Measurements from ENCODE around the gene HLX.

HLX gene

DNA sequence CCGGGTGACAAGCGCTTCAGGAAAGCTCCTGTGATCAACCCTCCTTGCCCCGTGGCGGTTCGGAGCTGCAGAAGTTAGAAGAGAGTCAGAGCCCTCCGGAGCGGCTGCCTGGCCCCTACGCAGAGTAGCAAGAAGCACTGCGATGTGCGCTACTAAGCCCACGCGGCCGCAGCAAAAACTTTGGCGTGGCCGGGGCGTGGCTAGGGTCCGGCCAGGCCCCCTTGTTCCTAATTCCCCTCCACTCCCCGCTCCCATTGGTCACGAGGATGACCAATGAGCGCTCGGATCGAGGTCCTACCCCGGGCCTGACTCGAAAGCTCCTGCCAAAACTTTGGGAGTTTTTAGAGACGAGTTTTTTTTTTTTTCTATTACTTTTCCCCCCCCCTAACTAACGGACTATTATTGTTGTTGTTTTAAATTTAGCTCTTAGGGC lies at the start of gene HLX:
TSS of gene HLX (plus strand) at position 368 of the 433 bp plus-strand sequence. CDS start 415 bp downstream, outside the sequence.
- Mint-ChIP-seq H3K36me3 (ENCODE audit: low read depth) (no peaks in the 10 kb centered on the region), H3K4me3 (peak within 1 kb of the TSS; percentile 78), H3K4me1 (peaks cover 34% of the 10 kb centered on the region), H3K27ac (peak within 1 kb of the TSS; percentile 39), H3K9me3 (no peaks in the 10 kb centered on the region), H3K27me3 (peaks cover 76% of the 10 kb centered on the region)
- DNase-seq: peak; percentile 44
- peak; percentile 53 for ATAC-seq

GRCh38 chr1:220833436-220833835 lies 45.8 kb upstream of the HLX start:
- no peak overlapping the region for H3K27ac Mint-ChIP-seq
- H3K4me3 Mint-ChIP-seq: no peak overlapping the region
- no peak for ATAC-seq
- peaks cover 13% of the 10 kb centered on the region for H3K27me3 Mint-ChIP-seq
- H3K9me3 Mint-ChIP-seq: no peaks in the 10 kb centered on the region
- no peaks in the 10 kb centered on the region for H3K36me3 Mint-ChIP-seq (ENCODE audit: low read depth)
- H3K4me1 Mint-ChIP-seq: no peaks in the 10 kb centered on the region
- no peak for DNase-seq

- Mint-ChIP-seq H3K27me3 (peaks cover 7% of the 10 kb centered on the region), H3K4me1 (no peaks in the 10 kb centered on the region), H3K4me3 (no peak overlapping the region), H3K27ac (no peak overlapping the region), H3K9me3 (no peaks in the 10 kb centered on the region), H3K36me3 (ENCODE audit: low read depth) (no peaks in the 10 kb centered on the region)
- no peak for DNase-seq
- no peak for ATAC-seq
These were observed 44.9 kb upstream of the HLX start for GRCh38 chr1:220834155-220834870.

DNA sequence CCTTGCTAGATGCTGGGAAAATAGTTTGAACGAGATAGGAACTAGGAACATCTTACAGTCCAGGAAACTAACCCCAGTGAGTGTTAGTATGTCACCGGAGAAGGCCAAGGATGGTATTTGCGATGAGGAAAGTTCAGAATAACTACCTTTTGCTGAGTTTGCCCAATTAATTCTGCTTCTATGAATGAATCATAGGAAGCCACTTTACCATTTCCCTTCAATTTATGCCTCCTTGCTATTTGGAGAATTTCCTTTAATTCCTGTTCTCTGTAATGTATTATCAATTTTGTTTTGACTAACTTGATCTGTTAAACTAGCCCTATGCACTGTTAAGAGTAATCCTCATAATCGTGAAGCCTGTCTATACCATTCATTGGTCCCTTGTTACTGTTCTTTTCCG lies 40.7 kb upstream of the HLX start:
- Mint-ChIP-seq H3K9me3 (no peaks in the 10 kb centered on the region), H3K27me3 (peaks cover 9% of the 10 kb centered on the region), H3K36me3 (ENCODE audit: low read depth) (no peaks in the 10 kb centered on the region), H3K4me1 (no peaks in the 10 kb centered on the region), H3K27ac (no peak overlapping the region), H3K4me3 (no peak overlapping the region)
- no peak for ATAC-seq
- DNase-seq: no peak

GRCh38 chr1:220839474-220839873 lies 39.8 kb upstream of the HLX start:
- no peaks in the 10 kb centered on the region for H3K9me3 Mint-ChIP-seq
- no peaks in the 10 kb centered on the region for H3K36me3 Mint-ChIP-seq (ENCODE audit: low read depth)
- H3K27me3 Mint-ChIP-seq: peaks cover 6% of the 10 kb centered on the region
- ATAC-seq: no peak
- no peak for DNase-seq
- no peaks in the 10 kb centered on the region for H3K4me1 Mint-ChIP-seq
- no peak overlapping the region for H3K27ac Mint-ChIP-seq
- no peak overlapping the region for H3K4me3 Mint-ChIP-seq

DNA sequence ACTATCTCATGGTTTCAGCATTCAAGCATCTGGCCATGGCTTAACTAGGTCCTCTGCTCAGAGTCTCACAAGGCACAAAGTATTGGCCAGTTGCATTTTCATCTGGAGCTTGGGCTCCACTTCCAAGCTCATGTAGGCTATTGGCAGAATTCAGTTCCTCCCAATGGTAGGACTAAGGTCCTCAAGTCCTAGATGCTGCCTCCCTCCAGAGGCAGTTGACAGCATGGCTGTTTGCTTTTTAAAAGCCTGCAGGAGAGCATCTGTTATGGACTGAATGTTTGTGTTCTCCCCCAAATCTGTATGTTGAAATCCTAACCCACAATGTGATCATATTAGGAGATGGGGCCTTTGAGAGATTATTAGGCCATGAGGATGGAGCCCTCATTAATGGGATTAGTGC lies 38.0 kb upstream of the HLX start:
- ATAC-seq: no peak

GRCh38 chr1:220843481-220844011 lies 35.7 kb upstream of the HLX start:
- peaks cover 5% of the 10 kb centered on the region for H3K27me3 Mint-ChIP-seq
- ATAC-seq: no peak
- H3K4me3 Mint-ChIP-seq: no peak overlapping the region
- H3K4me1 Mint-ChIP-seq: no peaks in the 10 kb centered on the region
- no peaks in the 10 kb centered on the region for H3K36me3 Mint-ChIP-seq (ENCODE audit: low read depth)
- no peak overlapping the region for H3K27ac Mint-ChIP-seq
- no peak for DNase-seq
- H3K9me3 Mint-ChIP-seq: no peaks in the 10 kb centered on the region

More for the DNA sequence above, 38.0 kb upstream of the HLX start:
- Mint-ChIP-seq H3K36me3 (ENCODE audit: low read depth) (no peaks in the 10 kb centered on the region), H3K9me3 (no peaks in the 10 kb centered on the region), H3K4me1 (no peaks in the 10 kb centered on the region), H3K27ac (no peak overlapping the region), H3K27me3 (peaks cover 5% of the 10 kb centered on the region), H3K4me3 (no peak overlapping the region)
- DNase-seq: no peak

- Mint-ChIP-seq H3K36me3 (ENCODE audit: low read depth) (no peaks in the 10 kb centered on the region), H3K27ac (no peak overlapping the region), H3K27me3 (peaks cover 4% of the 10 kb centered on the region), H3K4me1 (no peaks in the 10 kb centered on the region), H3K4me3 (no peak overlapping the region), H3K9me3 (peaks cover 33% of the 10 kb centered on the region)
- DNase-seq (no peak), ATAC-seq (no peak)
These were observed 26.8 kb upstream of the HLX start for GRCh38 chr1:220852408-220852807.

DNA sequence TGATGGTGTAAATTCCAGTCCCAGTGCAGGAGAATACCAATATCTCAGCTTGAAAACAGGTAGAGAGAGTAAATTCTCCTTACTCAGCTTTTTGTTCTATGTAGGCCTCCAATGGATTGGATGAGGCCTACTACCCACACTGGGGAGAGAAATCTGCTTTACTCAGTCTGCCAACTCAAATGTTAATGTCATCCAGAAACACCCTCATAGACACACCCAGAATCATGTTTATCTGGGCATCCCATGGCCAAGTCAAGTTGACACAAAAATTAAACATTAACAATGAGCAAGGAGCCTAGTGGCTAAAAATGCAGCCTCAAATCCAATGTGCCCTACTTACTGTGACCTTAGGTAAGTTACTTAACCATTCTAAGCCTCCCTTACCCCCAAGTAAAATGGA lies 6.9 kb upstream of the HLX start:
- peaks cover 3% of the 10 kb centered on the region for H3K4me1 Mint-ChIP-seq
- no peaks in the 10 kb centered on the region for H3K36me3 Mint-ChIP-seq (ENCODE audit: low read depth)
- DNase-seq (no peak), ATAC-seq (no peak)
- peaks cover 60% of the 10 kb centered on the region for H3K27me3 Mint-ChIP-seq
- no peak overlapping the region for H3K27ac Mint-ChIP-seq
- no peak overlapping the region for H3K4me3 Mint-ChIP-seq
- H3K9me3 Mint-ChIP-seq: peaks cover under 1% of the 10 kb centered on the region

- DNase-seq: no peak
- no peak overlapping the region for H3K4me3 Mint-ChIP-seq
- ATAC-seq: no peak
- peaks cover 66% of the 10 kb centered on the region for H3K27me3 Mint-ChIP-seq
- no peaks in the 10 kb centered on the region for H3K9me3 Mint-ChIP-seq
- H3K27ac Mint-ChIP-seq: no peak overlapping the region
- peaks cover 11% of the 10 kb centered on the region for H3K4me1 Mint-ChIP-seq
- H3K36me3 Mint-ChIP-seq (ENCODE audit: low read depth): no peaks in the 10 kb centered on the region
These were observed 6.2 kb upstream of the HLX start for GRCh38 chr1:220873087-220873486.

GRCh38 chr1:220873868-220874655 lies 5.2 kb upstream of the HLX start:
- peak; percentile 36 for DNase-seq
- H3K36me3 Mint-ChIP-seq (ENCODE audit: low read depth): no peaks in the 10 kb centered on the region
- H3K9me3 Mint-ChIP-seq: no peaks in the 10 kb centered on the region
- no peak for ATAC-seq
- H3K27me3 Mint-ChIP-seq: peaks cover 67% of the 10 kb centered on the region
- no peak overlapping the region for H3K27ac Mint-ChIP-seq
- peaks cover 21% of the 10 kb centered on the region for H3K4me1 Mint-ChIP-seq
- H3K4me3 Mint-ChIP-seq: no peak overlapping the region

GRCh38 chr1:220875260-220875659 lies 4.0 kb upstream of the HLX start:
- no peak for ATAC-seq
- Mint-ChIP-seq H3K27me3 (peaks cover 65% of the 10 kb centered on the region), H3K4me1 (peaks cover 24% of the 10 kb centered on the region), H3K9me3 (no peaks in the 10 kb centered on the region), H3K36me3 (ENCODE audit: low read depth) (no peaks in the 10 kb centered on the region), H3K4me3 (no peak overlapping the region), H3K27ac (no peak overlapping the region)
- DNase-seq: no peak

DNA sequence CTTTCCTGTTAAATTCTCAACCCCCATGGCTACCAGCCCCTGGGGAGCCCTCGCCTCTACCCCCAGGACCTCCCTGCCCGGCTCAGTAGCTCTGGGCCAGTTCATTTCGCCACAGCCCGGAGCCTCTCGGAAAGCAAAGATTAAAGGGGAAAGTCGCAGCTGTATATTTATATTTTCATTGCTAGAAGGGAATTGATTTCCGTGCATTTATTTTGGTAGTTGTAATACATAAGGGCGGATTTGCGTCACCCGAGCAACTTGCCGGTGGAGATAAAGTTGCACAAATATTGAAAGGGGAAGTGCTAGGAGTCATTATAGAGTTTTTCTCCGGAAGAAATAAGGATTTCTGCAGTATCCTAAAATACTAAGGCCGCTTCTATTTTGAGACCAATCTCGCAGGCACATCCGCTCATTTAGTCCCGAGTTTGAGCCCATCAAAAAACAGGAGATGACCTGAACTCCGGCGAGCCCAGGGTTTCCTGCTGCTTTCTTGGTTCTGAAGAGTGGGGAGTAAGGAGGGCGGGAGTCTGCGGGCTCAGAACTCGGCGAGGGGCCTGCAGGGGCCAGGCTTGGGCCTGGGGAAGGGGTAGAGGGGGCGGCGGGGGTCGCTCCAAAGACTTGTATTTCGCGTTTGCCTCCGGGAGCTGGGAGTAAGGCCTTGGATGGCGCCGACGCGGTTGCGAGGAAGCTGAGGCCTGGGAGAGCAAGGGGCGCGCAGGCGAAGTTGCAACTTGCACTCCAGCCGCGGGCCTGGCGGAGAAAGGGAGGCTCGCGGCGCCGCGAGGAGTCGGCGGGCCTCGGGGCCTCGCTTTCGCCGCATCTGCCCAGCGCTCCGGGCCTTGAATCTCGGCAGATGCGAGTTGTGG lies 2.5 kb upstream of the HLX start:
- H3K4me3 Mint-ChIP-seq: peak overlapping the region; percentile 78
- ATAC-seq: no peak
- no peaks in the 10 kb centered on the region for H3K9me3 Mint-ChIP-seq
- H3K27me3 Mint-ChIP-seq: peaks cover 78% of the 10 kb centered on the region
- peaks cover 34% of the 10 kb centered on the region for H3K4me1 Mint-ChIP-seq
- DNase-seq: no peak
- peak overlapping the region; percentile 31 for H3K27ac Mint-ChIP-seq
- no peaks in the 10 kb centered on the region for H3K36me3 Mint-ChIP-seq (ENCODE audit: low read depth)

GRCh38 chr1:220877377-220878095 lies 1.7 kb upstream of the HLX start:
- peak overlapping the region; percentile 78 for H3K4me3 Mint-ChIP-seq
- peaks cover 81% of the 10 kb centered on the region for H3K27me3 Mint-ChIP-seq
- H3K9me3 Mint-ChIP-seq: no peaks in the 10 kb centered on the region
- ATAC-seq (no peak), DNase-seq (no peak)
- peaks cover 34% of the 10 kb centered on the region for H3K4me1 Mint-ChIP-seq
- H3K27ac Mint-ChIP-seq: peak overlapping the region; percentile 41
- H3K36me3 Mint-ChIP-seq (ENCODE audit: low read depth): no peaks in the 10 kb centered on the region
